HG03457 (cell line): ENCODE measurements around the gene SMIM8.

Source experiments
- ATAC-seq: cut with Tn5 transposase; IDR thresholded peaks from one replicate; pipeline ENCODE4 v1.9.1; 2021; ENCODE audit warnings: moderate number of reproducible peaks; ENCODE audit not compliant: unreplicated experiment

Gene SMIM8

DNA sequence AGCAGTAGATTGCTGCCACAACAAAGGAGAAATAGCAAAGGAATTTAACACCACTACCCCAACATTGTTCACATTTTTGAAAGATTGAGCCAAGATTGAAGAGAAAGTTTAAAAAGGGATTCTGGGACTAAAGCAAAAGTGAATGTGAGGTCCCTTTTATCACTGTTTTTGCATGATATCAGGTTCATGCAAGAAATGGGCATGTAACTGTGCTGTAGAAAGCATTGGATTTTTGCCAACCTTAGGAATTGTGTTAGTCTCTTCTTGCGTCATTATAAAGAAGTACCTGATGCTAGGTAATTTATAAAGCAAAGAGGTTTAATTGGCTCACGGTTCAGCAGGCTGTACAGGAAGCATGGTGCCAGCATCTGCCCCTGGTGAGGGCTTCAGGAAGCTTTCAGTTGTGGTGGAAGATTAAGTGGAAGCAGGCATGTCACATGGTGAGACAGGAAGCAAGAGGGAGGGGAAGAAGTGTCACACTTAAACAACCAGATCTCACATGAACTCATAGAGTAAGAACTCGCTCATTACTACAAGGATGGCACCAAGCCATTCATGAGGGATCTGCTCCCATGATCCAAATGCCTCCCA lies 11.3 kb downstream of the SMIM8 start:
- no peak for ATAC-seq

DNA sequence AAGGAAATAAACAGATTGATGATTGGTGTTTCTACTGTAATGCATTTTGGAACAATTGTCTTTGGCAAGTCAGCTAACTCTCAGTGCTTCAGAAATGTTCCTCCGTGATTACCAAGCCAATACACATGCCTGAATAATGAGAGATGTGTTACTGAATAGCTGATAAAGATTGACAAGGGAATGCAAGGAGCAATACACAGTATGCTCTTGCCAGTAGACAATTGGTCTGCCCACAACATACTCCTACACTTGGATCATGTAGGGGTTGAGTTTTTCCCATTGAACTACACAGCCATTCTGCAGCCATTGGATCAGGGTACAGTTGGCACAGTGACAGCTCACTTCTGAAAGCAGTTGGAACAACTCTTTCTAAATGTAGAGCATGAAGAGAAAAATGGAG lies 12.3 kb downstream of the SMIM8 start:
- ATAC-seq, result no peak

DNA sequence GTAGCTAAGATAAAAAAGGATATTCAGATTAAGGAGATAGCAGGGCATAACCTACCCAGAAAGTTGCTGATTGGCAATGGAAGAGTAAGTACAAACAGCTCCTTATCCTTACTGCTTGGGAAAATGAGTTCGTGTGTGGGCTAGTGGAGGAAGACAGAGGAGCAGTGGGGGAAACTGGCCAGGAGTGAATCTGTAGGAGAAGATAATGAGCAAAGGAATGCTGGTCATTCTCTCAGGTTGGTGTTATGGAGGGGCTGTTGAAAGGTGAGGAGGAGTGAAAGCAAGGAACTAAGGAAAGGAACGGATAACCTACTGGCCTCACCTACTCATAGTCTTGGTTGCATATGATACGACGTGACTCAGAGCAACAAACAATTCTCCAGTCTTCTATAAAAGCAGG lies 14.0 kb downstream of the SMIM8 start:
- no peak for ATAC-seq

DNA sequence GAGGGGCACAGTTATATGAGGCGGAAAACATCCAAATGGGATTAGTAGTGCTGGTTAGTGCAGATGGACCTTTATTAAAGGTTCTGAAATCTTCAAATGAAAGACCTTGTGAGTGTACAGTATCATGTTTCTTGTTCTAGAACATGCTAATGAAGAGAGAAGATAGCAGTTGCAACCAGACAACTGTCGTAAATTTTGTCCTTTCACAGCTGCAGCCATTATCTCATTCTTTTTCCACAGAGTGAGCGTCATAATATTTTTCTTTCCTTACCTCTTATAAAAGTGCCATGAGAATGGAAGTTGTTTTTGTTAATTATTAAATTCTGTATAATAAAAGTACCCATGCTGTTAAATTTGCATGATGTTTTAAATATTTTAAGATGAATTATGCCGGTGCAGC lies 17.8 kb downstream of the SMIM8 start:
- ATAC-seq, result no peak

DNA sequence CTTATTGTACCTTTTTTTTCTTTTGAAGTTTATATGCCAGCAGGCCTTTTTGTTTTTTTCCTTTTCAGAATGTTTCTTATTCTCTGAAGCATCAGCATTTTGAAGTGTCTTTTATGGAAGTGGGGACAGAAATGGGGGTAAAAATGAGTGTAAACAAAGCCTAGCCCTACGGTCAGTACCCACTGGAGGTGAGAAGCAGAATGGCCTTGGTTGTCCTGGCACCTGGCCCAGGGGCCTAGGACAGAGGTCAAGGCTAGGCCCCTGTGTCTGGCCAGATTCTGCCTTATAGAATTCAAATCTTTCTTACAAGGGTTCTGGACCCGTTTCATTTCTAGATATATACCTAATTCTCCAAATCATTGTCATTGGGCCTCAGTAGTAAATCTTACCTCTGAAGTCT lies 18.8 kb downstream of the SMIM8 start:
- ATAC-seq, result no peak

DNA sequence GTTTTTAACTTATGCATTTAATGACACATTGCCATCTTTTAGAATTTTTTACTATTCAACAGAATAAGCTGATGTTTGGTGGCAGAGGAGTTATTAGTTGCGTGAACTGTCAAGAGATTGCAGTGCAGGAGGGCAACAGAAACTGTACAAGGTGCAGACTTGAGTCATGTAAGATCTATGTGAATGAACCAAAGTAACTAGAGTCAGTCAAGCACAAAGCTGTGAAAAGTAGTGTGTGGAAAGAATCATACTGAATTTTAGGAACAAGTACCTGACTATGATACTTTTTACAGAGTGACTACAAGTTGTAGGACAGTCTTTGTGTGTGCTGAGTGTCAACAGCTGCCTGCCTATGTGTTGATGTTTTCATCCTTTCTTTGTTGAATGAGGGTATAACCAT lies 19.5 kb downstream of the SMIM8 start:
- peak; percentile 78 for ATAC-seq

DNA sequence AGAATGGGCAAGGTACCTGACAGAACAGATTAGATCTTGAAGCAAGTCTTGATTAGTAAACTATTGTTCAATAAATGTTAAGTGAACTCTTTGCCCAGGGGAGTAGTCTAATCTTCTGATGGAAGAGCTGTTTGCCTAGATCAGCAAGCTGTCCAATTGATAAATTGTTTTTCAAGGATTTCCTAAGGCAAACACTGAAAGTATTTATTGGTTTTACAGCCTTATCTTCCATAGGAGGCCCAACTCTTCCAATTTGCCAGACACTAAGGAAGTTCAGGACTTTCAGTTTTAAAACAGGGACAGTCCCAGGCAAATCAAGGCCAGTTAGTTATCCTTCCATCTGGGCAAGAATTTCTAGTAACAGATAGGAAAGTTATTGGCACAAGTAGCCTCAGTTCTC lies 20.4 kb downstream of the SMIM8 start:
- no peak for ATAC-seq

DNA sequence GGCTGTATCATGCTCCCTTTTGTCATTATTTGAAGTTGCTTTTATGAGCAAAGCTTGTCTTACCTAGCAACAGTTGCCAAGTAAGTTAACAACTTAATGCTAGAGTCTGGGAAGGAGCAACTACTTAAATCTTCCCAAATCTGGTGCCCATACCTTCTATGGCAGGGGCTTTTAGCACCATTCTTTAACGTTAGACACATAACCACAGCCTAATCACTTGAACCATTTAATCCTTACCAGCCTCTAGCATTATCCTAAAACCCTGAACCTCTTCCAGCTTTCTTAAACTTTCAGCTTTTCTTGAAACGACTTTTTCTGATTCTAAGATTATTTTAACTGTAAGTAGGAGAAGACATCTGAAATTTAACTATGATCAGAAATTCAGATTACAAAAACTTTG lies 22.3 kb downstream of the SMIM8 start, which contains the start of gene C6orf163:
Gene C6orf163, plus strand, starts transcription at position 83 of the 400 bp plus-strand sequence. Its CDS starts 287 bp downstream, at position 370.
- ATAC-seq, result no peak

DNA sequence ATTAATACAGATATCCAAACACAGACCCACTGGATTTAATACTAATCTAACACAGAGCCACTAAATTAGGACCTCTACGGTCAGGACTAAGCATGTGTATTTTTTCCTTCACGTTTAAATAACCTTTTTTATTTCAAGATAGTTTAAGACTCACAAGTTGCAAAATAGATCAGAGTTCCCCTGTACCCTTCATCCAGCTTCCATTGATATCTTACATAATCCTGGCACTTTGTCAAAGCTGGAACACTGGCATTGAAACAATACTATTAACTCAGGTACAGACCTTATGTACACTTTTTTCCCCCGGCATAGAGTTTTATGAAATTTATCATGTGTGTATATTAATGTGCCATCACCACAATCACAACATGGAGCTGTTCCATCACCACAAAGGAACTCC lies 24.3 kb downstream of the SMIM8 start:
- ATAC-seq, result no peak

DNA sequence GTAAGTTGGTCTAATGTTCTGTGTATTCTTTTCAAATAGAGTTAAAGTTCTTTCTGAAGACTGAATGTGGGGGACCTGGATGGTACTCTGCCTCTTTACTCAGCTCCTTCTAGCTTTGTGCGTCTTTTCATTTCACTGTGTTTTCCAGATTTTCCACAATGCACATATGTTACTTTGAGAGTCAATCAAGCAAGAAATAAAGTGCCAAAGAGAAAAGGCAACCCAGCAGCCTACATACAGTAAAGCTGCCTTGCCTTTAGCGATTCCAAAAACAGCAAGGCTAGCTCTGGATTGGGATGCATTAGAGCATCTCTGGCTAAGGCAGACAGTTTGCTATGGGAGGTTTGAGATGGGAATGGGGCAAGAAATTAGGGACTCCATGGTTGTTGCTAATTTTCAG lies 27.5 kb downstream of the SMIM8 start:
- no peak for ATAC-seq

DNA sequence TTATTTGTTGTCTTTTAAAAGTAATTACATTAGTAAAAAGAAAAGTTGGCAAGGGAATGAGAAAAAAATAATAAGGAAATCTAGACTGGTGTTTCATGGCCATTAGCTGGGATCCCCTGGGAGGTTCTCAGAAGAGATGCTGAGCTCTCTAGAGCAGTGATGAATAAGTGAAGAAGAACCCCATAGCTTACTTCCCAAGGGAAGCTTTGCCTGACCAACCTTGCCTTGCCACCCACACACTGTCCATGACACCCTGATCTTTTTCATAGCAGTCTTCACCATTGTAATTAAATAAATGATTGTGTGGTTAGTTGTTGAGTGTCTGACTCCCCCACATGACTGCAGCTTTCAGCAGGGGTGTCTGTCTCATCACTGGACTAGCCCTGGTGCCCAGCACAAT lies 28.1 kb downstream of the SMIM8 start:
- ATAC-seq, result no peak

DNA sequence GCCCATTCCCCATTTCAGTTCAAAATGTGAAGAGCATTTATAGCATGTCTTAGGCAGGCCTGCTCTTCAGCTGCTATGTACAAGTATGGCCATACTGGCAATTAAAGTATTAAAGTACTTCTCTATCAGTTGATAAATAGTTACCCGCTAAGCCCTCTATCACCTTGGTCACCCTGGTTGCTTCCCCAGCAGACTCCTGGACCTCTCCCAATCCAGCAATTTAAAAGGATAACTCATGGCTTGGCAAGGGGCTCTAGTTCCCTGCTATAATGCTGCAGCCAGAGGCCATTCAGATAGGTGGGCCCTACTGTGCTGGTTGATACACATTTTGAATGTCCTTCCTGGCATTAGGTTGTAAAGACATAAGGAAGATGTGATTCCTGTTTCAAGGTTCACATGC lies 29.2 kb downstream of the SMIM8 start:
- ATAC-seq, result no peak

DNA sequence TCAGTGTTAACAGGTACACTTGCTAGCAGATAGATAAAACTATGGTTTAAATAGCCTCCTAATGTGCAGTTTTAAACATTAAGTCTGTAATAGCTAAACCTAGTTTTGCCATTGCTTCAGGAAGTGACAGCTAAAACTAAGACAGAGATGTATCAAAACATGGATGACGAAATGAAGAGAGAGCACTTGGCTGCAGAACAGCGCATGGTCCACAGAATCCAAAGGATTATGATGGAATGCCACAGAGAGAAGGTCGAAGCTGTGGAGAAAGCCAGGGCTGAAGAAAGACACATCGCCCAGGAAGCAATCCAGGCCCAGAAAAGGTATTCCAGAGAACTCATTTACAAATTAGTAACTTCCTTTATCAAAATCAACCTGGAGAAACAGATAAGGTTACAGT lies 33.8 kb downstream of the SMIM8 start:
- ATAC-seq, result no peak

DNA sequence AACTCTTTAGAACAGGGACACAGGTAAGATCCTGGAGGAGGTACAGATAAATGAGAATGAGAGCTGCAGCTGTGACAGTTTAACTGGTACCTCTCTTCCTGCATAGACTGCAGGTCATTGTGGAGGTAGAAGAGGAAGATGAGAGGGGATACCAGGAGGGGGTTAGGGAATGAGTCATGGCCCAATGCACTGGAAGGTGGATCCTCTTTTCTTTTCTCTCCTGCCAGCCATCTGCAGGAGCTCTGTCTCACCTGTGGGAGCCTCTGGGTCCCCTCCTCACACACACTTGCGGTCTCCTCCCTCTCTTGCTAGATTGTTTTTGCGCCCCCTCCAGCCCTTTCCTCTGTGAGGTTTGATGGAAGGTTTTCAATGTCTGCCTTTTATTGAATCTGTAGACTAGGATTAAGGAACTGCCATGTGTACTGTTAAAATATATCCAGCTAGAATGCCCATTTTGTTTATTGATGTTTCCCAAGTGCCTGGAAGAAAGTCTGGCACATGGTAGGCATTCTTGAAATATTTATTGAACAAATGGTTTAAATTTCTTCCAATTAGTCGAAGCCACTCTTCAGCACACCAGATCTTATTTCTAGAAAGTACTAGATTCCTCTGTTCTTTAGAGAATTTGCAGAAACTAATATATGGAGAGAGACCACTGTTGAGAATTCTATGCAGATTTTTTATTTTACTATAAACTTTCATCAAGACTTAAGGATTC lies 35.2 kb downstream of the SMIM8 start:
- ATAC-seq, result no peak

DNA sequence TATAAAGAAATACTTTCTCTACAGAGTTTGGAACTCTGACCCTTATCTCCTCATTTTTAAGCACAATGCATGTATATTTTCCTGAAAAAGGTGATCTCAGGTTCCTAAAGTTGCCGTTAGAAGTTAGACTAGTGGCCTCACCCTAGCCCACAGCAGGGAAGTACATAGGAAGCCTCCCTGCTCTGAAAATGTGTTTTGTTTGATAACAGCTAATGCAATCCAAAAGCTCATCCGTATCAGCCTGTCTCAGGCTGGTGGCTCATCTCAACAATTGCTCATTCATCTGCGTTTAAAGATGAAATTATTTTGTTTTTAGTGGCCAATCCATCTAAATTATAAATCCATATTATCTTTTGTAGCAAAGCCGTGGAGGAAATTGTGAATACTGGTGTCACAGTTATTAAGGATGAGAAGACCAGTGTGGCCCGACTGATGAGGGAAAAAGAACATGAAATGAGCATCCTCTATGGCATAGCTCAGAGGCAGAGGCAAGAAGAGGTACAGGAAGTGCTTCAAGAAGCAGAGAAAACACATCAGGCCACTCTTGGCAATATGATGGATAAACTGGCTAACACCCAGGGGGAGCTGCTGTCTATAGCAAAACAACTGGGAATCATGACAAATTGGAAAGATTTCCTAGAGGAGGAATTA lies 42.3 kb downstream of the SMIM8 start:
- no peak for ATAC-seq

DNA sequence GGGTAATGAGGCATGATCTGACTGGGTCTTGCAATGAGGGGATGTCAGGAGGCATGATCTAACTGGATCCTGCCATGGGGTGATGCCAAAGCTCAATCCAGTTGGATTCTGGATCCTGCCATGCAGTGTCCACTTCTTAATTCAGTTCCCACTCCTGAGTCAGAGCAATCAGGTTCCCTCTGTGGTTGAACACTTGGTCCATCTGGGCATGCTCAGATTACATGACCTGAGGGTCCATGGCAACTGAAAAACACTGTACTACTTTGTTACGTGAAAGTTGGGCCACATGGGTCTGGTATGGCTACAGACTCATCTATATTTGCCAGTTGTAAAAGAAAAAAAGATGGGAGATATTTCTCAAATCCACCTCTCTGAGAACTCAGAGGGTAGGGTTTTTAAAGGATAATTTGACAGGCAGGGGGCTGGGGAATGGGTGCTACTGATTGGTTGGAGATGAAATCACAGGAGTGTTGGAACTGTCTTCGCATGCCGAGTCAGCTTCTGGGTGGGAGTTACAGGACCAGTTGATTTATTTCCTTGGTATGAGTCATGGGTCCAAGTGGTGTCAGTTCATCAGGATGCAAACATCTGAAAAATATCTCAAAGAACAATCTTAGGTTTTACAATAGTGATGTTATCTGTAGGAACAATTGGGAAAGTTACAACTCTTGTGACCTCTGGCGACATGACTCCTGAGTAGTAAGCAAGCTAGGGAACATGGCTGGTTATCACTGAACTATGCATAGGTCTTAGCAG lies 43.9 kb downstream of the SMIM8 start:
- ATAC-seq, result no peak

DNA sequence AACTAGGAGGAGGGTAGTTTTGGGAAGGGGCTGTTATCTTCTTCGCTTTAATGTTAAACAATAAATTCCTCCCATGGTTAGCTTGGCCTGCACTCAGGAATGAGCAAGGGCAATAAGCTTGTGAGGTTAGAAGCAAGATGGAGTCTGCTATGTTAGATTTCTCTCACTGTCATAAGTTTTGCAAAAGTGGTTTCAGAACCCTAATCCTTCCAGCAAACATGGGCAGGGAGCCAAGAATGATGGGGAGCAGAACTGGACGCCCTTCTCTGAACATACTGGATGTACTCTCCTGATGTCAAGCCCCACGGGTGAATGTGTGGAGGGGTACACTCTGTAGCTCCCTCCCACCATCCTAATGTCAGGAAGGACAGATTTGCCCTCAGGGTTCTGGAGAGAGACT lies 44.5 kb downstream of the SMIM8 start:
- ATAC-seq, result no peak

DNA sequence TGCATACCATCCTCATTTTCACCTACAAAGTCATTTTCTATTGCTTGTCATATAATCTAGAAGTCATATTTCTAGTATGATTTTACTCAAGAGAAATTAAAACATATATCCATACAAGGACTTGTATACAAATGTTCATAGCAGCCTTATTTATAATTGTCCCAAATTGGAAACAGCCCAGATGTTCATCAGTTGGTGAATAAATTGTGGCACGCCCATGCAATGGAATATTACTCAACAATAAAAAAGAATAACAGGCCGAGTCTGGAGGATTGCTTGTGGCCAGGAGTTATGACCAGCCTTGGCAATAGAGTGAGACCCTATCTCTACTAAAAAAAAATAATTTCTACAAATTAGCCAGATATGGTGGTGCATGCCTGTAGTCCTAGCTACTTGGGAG lies 51.0 kb downstream of the SMIM8 start:
- no peak for ATAC-seq

DNA sequence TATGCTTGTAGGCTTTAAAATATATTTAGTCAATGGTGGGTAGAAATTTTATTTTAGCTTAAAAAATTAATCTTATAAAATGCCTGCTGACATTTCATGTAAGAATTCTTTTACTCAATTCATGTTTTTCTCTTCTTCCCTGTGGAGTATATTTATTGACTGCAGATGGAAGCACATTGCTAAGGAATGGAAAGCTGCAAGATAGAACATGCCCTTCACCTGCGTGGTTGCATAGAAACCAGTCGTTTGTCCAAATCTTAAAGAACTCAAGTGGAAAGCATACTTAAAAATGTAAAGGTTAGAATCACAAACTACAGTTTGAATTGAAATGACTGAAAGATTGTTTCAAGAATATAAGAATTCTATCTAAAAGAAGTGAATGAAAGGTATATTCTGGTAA lies 52.9 kb downstream of the SMIM8 start:
- ATAC-seq, result no peak

DNA sequence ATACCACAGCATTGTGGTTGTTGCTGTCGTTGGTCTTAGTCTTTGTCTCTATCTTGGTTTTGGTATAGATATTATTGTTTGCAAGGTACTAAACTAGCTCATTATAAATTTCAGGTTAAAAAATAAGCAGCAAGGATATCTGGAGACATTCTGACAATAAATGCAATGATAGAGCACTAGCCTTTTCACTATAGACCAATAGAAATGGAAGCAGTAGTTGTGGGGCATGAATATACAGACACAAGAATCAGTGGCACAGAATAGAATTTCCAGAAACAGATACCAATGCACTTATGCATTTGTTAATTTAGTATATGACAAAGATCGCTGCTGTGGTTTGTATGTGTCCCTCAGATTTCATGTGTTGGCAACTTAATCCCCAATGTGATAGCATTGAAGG lies 54.3 kb downstream of the SMIM8 start:
- ATAC-seq, result no peak

DNA sequence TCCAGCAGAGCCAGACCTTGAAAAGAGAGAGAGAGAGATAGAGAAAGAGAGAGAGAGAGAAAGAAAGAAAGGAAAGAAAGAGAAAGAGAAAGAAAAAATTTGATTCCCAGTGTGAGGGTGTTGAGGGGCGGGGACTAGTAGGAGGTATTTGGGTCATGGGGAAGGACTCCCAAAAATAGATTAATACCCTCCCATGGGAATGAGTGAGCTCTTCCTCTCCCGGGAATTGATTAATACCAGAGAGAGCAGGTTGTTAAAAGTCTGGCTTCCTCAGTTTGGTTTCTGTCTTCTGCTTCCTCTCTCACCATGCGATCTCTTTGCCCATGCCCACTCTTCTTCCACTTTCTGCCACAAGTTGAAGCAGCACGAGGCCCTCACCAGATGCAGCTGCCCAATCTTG lies 56.6 kb downstream of the SMIM8 start:
- no peak for ATAC-seq

DNA sequence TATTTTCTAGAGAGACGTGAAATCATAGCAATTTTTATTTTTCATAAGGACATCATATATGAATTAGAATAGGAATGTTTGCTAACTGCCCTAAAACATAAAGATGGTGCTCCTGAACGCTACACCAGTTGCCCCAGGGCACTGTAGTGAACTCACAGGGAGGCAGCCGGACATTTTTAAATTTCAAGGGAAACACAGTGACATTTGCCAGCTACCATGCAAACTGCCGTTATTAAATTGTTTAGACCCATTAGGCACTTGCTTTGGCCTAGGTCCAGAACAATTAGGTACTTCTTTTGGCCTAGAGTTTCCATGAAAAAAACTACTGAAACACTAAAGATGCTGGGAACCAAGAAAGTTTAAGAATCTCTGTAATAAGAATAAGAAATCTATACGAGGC lies 60.5 kb downstream of the SMIM8 start:
- ATAC-seq, result no peak
